ENCODE measurements around the gene RPS21.

DNA sequence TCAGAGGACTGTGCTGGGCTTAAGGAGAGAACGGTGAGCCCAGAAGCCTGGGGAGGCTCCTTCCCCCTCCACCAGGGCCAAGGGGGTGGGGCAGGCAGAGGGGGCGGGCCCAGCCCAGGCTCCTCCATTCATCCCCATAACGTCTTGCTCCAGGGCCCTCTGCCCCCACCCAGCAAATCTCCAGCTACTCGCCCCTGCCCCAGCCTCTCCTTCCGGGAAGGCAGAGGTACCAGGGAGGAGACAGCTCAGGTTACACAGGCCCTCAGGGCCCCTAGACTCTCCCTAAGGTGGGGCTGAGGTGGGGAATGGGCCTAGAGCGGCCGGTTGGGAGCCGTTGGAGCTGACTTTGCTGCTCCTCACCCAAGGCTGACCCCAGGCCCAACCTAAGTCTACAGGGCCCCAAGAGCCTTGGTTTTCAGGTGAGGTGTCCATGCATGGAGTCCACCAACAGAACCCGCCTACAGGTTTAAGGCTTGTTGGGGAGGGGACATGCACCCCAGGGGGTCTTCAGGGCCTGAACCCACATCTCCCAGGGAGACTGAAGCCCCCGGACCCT is 21.0 kb upstream of the RPS21 start:
- no peak for TF ChIP-seq ZNF274 (IDR thresholded peaks at IDR 0.05; ENCODE audit: low read depth, low read length)
- TF ChIP-seq SUZ12 (IDR thresholded peaks at IDR 0.05; ENCODE audit: extremely low read depth, insufficient read depth, insufficient read length): no peak

Measured in NT2/D1 (cell line).